ENCODE measurements around the gene RHEBL1.

Gene RHEBL1

DNA sequence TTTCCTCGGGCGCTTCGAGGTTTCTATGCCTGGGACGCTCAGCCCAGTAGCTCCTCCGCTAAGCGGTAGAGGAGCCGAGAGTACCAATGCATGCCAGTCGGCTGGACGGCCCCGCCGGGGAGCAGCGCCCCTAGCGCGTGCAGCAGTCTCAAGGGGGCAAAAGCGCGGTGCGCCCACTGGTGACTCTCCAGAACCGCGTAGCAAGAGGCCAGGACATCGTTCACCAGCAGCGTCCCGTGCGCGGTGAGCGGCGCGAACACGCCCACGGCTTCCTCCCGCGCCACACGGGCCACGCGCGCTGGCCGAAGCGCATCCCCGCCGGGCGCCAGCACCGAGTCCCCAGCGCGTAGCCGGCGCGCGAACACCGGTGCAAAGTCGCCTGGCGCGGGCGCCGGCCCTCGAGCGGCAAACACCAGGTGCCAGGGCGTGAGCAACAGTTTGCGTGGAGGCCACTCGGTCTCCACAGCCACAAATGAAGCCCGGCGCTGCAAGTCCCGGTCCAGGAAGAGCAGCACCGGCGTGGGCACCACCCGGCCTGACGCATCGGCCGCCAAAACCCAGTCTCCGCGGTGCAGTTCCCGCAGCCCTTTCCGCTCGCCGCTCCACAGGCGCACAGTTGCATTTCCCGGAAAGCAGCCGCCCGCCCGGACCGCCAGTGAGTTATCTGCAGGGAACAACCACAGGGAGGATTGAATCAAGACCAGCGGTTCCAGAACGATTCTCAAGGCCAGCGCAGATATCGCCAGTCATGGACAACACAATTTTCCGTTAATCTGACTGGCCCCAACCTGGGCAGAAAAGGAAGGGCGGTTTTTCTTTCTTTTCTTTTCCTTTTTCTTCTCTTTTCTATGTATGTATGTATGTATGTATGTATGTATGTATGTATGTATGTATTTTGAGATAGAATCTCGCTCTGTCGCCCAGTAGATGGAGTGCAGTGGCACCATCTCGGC, 20.3 kb upstream of the RHEBL1 start:
- Histone ChIP-seq H3K9ac (ENCODE audit: low read depth in 1 of 2, low read length in 2 of 2) (no peak overlapping the region), H3K4me3 (ENCODE audit: low read depth in 1 of 2, low read length in 2 of 2) (peak overlapping the region; percentile 36 to 57), H3K9me3 (ENCODE audit: control insufficient read depth in 1 of 2, low read length in 2 of 2) (no peaks in the 10 kb centered on the region), H3K4me1 (ENCODE audit: control insufficient read depth in 1 of 2, insufficient read depth in 2 of 2, low read length in 2 of 2) (peaks cover 35 to 48% of the 10 kb centered on the region in 2 donors), H3K27ac (ENCODE audit: low read depth, low read length) (no peak overlapping the region), H3K27me3 (ENCODE audit: control insufficient read depth in 1 of 2, insufficient read depth in 2 of 2, low read length in 2 of 2) (peaks cover 62 to 65% of the 10 kb centered on the region in 2 donors), H3K36me3 (ENCODE audit: control insufficient read depth in 1 of 2, insufficient read depth in 2 of 2, low read length in 2 of 2) (no peaks in the 10 kb centered on the region)

DNA sequence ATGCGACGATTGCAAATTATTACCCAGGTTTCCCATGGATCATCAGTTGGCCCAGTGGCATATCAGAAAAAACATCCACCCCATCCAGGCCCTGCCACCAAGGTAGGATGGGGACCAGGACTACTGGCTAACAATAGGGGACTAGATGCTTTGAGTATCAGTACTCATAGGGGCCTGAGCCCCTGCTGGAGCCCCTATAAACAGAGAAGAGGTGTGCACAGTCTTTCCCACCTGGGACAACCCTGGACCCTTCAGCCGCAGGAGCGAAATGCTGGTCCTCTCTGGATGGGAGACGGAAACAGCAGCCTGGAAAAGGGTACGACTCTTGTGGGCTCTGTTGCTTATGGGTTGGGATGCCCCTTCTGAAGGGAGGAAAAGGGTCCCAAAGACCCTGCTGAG, 19.2 kb upstream of the RHEBL1 start:
- Histone ChIP-seq H3K36me3 (ENCODE audit: control insufficient read depth in 1 of 2, insufficient read depth in 2 of 2, low read length in 2 of 2) (no peaks in the 10 kb centered on the region), H3K4me3 (ENCODE audit: low read depth in 1 of 2, low read length in 2 of 2) (no peak overlapping the region), H3K9ac (ENCODE audit: low read depth in 1 of 2, low read length in 2 of 2) (no peak overlapping the region), H3K27ac (ENCODE audit: low read depth, low read length) (no peak overlapping the region), H3K4me1 (ENCODE audit: control insufficient read depth in 1 of 2, insufficient read depth in 2 of 2, low read length in 2 of 2) (peaks cover 28 to 41% of the 10 kb centered on the region in 2 donors), H3K9me3 (ENCODE audit: control insufficient read depth in 1 of 2, low read length in 2 of 2) (peaks cover 0 to 3% of the 10 kb centered on the region in 2 donors), H3K27me3 (ENCODE audit: control insufficient read depth in 1 of 2, insufficient read depth in 2 of 2, low read length in 2 of 2) (peaks cover 53 to 55% of the 10 kb centered on the region in 2 donors)

DNA sequence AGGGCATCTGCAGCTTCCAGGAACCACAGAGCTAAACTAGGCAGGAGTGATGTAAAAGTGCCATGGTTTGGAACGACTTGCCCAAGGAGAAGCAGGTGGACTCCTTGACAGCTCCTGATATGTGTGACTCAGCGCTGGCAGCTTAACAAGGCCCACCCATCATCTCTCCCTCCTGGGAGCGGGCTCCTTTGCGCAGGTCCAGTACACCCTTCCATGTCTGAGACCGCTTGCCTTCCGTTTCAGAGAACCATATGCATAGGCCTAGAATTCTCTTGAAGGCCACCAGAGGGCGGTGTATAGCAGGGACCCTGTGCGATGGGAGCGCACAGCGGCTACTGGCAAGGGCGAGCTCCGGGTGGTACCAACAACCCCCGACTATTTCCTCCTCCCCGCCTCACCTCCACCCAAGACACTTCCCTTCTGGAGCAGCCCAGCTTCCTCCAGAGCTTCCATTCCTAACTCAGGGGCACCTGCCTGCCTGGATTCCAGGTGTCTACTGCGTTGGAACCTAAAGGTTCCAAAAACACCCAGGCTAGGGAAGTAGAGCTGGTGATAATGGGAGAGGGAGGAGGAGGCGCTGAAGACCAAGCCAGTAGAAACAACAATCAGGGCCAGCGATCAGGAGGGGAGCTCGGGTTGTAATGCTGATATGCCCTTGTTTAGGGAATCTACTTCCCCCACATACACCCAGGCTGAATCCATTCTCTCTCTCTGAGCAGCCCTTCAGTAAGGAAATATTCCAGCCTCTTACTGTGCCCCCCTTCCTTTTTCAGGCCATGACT, 18.6 kb upstream of the RHEBL1 start:
- Histone ChIP-seq H3K4me3 (ENCODE audit: low read depth in 1 of 2, low read length in 2 of 2) (no peak overlapping the region), H3K9me3 (ENCODE audit: control insufficient read depth in 1 of 2, low read length in 2 of 2) (peaks cover 0 to 3% of the 10 kb centered on the region in 2 donors), H3K9ac (ENCODE audit: low read depth in 1 of 2, low read length in 2 of 2) (peak overlapping the region in 1 of 2 donors; percentile 4), H3K36me3 (ENCODE audit: control insufficient read depth in 1 of 2, insufficient read depth in 2 of 2, low read length in 2 of 2) (no peaks in the 10 kb centered on the region), H3K27me3 (ENCODE audit: control insufficient read depth in 1 of 2, insufficient read depth in 2 of 2, low read length in 2 of 2) (peaks cover 47 to 49% of the 10 kb centered on the region in 2 donors), H3K4me1 (ENCODE audit: control insufficient read depth in 1 of 2, insufficient read depth in 2 of 2, low read length in 2 of 2) (peaks cover 25 to 37% of the 10 kb centered on the region in 2 donors), H3K27ac (ENCODE audit: low read depth, low read length) (no peak overlapping the region)

DNA sequence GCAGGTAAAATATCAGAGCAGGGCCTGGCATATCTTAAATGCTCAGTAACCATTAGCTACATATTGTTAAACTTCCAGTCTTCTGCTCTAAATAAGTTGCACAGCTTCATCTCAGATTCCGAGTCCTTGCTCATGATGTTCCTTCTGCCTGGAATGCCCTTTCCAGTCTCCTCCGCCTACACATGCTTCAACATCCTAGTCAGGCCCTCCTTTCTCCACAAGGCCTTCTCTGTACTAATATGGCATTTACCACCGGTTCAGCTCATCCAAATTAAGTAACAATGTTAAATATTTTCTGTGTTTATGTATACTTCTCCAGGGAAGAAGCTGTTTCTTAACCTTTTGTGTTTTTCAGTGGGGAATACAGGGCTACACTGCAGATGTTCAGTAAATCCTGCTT, 16.3 kb upstream of the RHEBL1 start:
- no peak overlapping the region for H3K27ac ChIP-seq (ENCODE audit: low read depth, low read length)

DNA sequence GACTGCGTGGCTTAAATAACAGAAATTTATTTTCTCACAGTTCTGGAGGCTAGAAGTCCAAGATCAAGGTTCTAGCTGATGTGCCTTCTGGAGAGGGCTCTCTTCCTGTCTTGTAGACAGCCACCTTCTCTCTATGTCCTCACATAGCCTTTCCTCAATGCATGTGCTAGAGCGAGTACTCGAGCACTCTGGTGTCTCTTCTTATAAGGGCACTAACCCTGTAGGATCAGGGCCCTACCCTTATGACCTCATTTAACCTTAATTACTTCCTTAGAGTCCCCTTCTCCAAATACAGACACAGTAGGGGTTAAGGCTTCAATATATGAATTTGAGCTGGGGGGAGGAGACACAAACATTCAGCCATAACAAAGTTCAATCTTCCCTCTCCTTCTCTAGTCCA, 14.7 kb upstream of the RHEBL1 start:
- Histone ChIP-seq H3K9ac (ENCODE audit: low read depth in 1 of 2, low read length in 2 of 2) (no peak overlapping the region), H3K9me3 (ENCODE audit: control insufficient read depth in 1 of 2, low read length in 2 of 2) (peaks cover 0 to 3% of the 10 kb centered on the region in 2 donors), H3K27ac (ENCODE audit: low read depth, low read length) (no peak overlapping the region), H3K4me1 (ENCODE audit: control insufficient read depth in 1 of 2, insufficient read depth in 2 of 2, low read length in 2 of 2) (peaks cover 6 to 16% of the 10 kb centered on the region in 2 donors), H3K27me3 (ENCODE audit: control insufficient read depth in 1 of 2, insufficient read depth in 2 of 2, low read length in 2 of 2) (peaks cover 11 to 13% of the 10 kb centered on the region in 2 donors), H3K36me3 (ENCODE audit: control insufficient read depth in 1 of 2, insufficient read depth in 2 of 2, low read length in 2 of 2) (no peaks in the 10 kb centered on the region), H3K4me3 (ENCODE audit: low read depth in 1 of 2, low read length in 2 of 2) (no peak overlapping the region)

More for the DNA sequence above, 16.3 kb upstream of the RHEBL1 start:
- H3K9ac ChIP-seq (ENCODE audit: low read depth in 1 of 2, low read length in 2 of 2) = no peak overlapping the region
- H3K36me3 ChIP-seq (ENCODE audit: control insufficient read depth in 1 of 2, insufficient read depth in 2 of 2, low read length in 2 of 2) = no peaks in the 10 kb centered on the region
- H3K9me3 ChIP-seq (ENCODE audit: control insufficient read depth in 1 of 2, low read length in 2 of 2) = peaks cover 0 to 3% of the 10 kb centered on the region in 2 donors
- peaks cover 25 to 29% of the 10 kb centered on the region in 2 donors for H3K27me3 ChIP-seq (ENCODE audit: control insufficient read depth in 1 of 2, insufficient read depth in 2 of 2, low read length in 2 of 2)
- H3K4me1 ChIP-seq (ENCODE audit: control insufficient read depth in 1 of 2, insufficient read depth in 2 of 2, low read length in 2 of 2) = peaks cover 15 to 27% of the 10 kb centered on the region in 2 donors
- no peak overlapping the region for H3K4me3 ChIP-seq (ENCODE audit: low read depth in 1 of 2, low read length in 2 of 2)

- peaks cover 0 to 3% of the 10 kb centered on the region in 2 donors for H3K9me3 ChIP-seq (ENCODE audit: control insufficient read depth in 1 of 2, low read length in 2 of 2)
- no peaks in the 10 kb centered on the region for H3K27me3 ChIP-seq (ENCODE audit: control insufficient read depth in 1 of 2, insufficient read depth in 2 of 2, low read length in 2 of 2)
- H3K27ac ChIP-seq (ENCODE audit: low read depth, low read length) = no peak overlapping the region
- H3K4me3 ChIP-seq (ENCODE audit: low read depth in 1 of 2, low read length in 2 of 2) = no peak overlapping the region
- H3K9ac ChIP-seq (ENCODE audit: low read depth in 1 of 2, low read length in 2 of 2) = no peak overlapping the region
- H3K36me3 ChIP-seq (ENCODE audit: control insufficient read depth in 1 of 2, insufficient read depth in 2 of 2, low read length in 2 of 2) = no peaks in the 10 kb centered on the region
- no peaks in the 10 kb centered on the region for H3K4me1 ChIP-seq (ENCODE audit: control insufficient read depth in 1 of 2, insufficient read depth in 2 of 2, low read length in 2 of 2)
Observed at GRCh38 chr12:49079793-49080192, 10.0 kb upstream of the RHEBL1 start.

DNA sequence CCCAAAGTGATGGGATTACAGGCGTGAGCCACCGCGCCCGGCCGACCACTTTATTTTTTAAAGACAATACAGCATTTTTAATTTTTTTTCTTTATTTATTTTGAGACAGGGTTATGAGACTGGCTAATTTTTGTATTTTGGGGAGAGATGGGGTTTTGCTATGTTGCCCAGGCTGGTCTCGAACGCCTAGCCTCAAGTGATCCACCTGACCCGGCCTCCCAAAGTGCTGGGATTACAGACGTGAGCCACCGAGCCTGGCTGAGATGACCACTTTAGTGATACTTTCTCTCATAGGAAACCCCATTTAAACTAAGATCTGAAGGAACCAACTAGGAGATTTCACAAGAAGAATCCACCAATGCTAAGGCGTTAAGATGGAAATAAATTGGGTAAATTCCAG, 1.2 kb upstream of the RHEBL1 start:
- Histone ChIP-seq H3K4me1 (ENCODE audit: control insufficient read depth in 1 of 2, insufficient read depth in 2 of 2, low read length in 2 of 2) (peaks cover 9 to 11% of the 10 kb centered on the region in 2 donors), H3K27me3 (ENCODE audit: control insufficient read depth in 1 of 2, insufficient read depth in 2 of 2, low read length in 2 of 2) (no peaks in the 10 kb centered on the region), H3K4me3 (ENCODE audit: low read depth in 1 of 2, low read length in 2 of 2) (no peak overlapping the region), H3K9ac (ENCODE audit: low read depth in 1 of 2, low read length in 2 of 2) (no peak overlapping the region), H3K27ac (ENCODE audit: low read depth, low read length) (no peak overlapping the region), H3K9me3 (ENCODE audit: control insufficient read depth in 1 of 2, low read length in 2 of 2) (no peaks in the 10 kb centered on the region), H3K36me3 (ENCODE audit: control insufficient read depth in 1 of 2, insufficient read depth in 2 of 2, low read length in 2 of 2) (no peaks in the 10 kb centered on the region)

GRCh38 chr12:49068879-49069506, 786 bp downstream of the RHEBL1 start:
- Histone ChIP-seq H3K4me1 (ENCODE audit: control insufficient read depth in 1 of 2, insufficient read depth in 2 of 2, low read length in 2 of 2) (peaks cover 9 to 11% of the 10 kb centered on the region in 2 donors), H3K27me3 (ENCODE audit: control insufficient read depth in 1 of 2, insufficient read depth in 2 of 2, low read length in 2 of 2) (no peaks in the 10 kb centered on the region), H3K36me3 (ENCODE audit: control insufficient read depth in 1 of 2, insufficient read depth in 2 of 2, low read length in 2 of 2) (no peaks in the 10 kb centered on the region), H3K4me3 (ENCODE audit: low read depth in 1 of 2, low read length in 2 of 2) (peak overlapping the region; percentile 93 to 96), H3K9me3 (ENCODE audit: control insufficient read depth in 1 of 2, low read length in 2 of 2) (no peaks in the 10 kb centered on the region), H3K27ac (ENCODE audit: low read depth, low read length) (no peak overlapping the region), H3K9ac (ENCODE audit: low read depth in 1 of 2, low read length in 2 of 2) (peak overlapping the region; percentile 68 to 78)

GRCh38 chr12:49066120-49066519, 3.7 kb downstream of the RHEBL1 start:
- Histone ChIP-seq H3K4me1 (ENCODE audit: control insufficient read depth in 1 of 2, insufficient read depth in 2 of 2, low read length in 2 of 2) (peaks cover 15 to 17% of the 10 kb centered on the region in 2 donors), H3K9me3 (ENCODE audit: control insufficient read depth in 1 of 2, low read length in 2 of 2) (no peaks in the 10 kb centered on the region), H3K9ac (ENCODE audit: low read depth in 1 of 2, low read length in 2 of 2) (no peak overlapping the region), H3K36me3 (ENCODE audit: control insufficient read depth in 1 of 2, insufficient read depth in 2 of 2, low read length in 2 of 2) (no peaks in the 10 kb centered on the region), H3K27ac (ENCODE audit: low read depth, low read length) (no peak overlapping the region), H3K4me3 (ENCODE audit: low read depth in 1 of 2, low read length in 2 of 2) (no peak overlapping the region), H3K27me3 (ENCODE audit: control insufficient read depth in 1 of 2, insufficient read depth in 2 of 2, low read length in 2 of 2) (no peaks in the 10 kb centered on the region)

Data from duodenal mucosa (tissue), 2 donors.